Adipose tissue (tissue), 3 donors: ENCODE data around the gene ZNF70. TPM values are rescaled to one million over a fixed set of nuclear protein-coding genes. Genes with fewer than 3 reads are reported as not detected.

Source experiments
- H3K27ac ChIP-seq: one replicate; pipeline ENCODE4 v1.5.1; 2013; ENCODE audit warnings: low read depth, low read length
- WGBS, 3 donors: extraction: QIAGEN DNeasy Blood & Tissue Kit; methylation state at CpG; one replicate each; pipeline ENCODE4 v1.1.7; 2013; 5-methylcytosine and 5-hydroxymethylcytosine counted together
- polyA plus RNA-seq, 3 donors: library from polyadenylated mRNA; stranded (reverse); fragments of 200-250 nt; gene quantifications; one replicate each; pipeline ENCODE4 v1.2.3, GENCODE V29; 2013
- donor health status: healthy with polysubstance abuse.
- donor health status: Bipolar disorder and iron deficiency.
- donor health status: healthy.

The ZNF70 gene
- polyA plus RNA-seq, 3 donors: 0.71 to 1.3 (median 1.0) TPM

DNA sequence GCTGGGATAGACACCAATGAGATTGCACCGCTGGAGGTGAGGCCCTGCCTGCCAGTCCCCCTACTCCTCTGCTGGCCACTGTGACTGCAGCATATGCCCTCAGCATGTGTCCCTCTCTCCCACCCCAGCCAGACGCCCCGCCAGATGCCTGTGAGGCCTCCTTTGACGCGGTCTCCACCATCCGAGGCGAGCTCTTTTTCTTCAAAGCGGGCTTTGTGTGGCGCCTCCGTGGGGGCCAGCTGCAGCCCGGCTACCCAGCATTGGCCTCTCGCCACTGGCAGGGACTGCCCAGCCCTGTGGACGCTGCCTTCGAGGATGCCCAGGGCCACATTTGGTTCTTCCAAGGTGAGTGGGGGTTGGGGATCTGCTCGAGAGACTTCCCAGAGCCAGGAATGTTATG lies 30.2 kb upstream of the ZNF70 start:
- no peak overlapping the region for H3K27ac ChIP-seq
- 82 to 92% (median 85%) methylated on average over 15 of the region's 15 CpGs for WGBS, 3 donors

DNA sequence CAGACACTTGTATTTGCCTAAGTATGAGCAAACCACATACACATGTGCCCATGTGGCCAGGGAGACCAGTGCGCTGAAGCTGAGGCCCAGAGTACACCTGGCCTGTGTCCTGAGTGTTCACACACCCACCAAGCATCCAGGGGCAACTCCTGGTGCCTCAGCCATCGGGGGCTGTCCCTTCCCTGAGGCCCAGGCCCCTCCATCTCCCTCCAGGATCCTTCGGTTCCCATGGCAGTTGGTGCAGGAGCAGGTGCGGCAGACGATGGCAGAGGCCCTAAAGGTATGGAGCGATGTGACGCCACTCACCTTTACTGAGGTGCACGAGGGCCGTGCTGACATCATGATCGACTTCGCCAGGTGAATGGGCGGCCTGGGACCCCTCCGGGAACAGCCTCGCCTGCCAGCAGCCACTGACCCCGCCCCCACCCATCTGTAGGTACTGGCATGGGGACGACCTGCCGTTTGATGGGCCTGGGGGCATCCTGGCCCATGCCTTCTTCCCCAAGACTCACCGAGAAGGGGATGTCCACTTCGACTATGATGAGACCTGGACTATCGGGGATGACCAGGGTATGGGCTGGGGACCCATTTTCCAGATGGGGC lies 29.3 kb upstream of the ZNF70 start:
- 90 to 94% (median 92%) methylated on average over 20 of the region's 20 CpGs for WGBS, 3 donors
- no peak overlapping the region for H3K27ac ChIP-seq

DNA sequence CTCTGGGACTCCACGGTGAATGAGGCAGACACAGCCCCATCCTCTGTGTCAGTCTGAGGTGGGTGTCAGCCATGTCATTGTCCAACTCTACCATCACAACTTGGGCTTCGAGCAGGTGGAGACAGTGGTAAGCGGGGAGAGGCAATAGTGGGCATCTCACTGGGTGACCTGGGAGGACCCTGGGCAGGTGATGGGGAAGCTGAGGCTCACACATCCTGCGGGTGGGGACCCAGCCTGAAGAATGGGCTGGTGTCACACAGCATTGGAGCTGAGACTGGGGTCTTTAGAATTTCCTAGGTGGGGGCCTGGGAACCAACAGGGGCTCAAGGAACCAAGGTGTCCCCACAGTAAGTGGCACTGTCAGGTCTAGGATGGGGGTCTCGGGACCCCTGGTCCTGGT lies 28.8 kb upstream of the ZNF70 start:
- no peak overlapping the region for H3K27ac ChIP-seq
- 88 to 95% (median 93%) methylated on average over 5 of the region's 5 CpGs for WGBS, 3 donors

DNA sequence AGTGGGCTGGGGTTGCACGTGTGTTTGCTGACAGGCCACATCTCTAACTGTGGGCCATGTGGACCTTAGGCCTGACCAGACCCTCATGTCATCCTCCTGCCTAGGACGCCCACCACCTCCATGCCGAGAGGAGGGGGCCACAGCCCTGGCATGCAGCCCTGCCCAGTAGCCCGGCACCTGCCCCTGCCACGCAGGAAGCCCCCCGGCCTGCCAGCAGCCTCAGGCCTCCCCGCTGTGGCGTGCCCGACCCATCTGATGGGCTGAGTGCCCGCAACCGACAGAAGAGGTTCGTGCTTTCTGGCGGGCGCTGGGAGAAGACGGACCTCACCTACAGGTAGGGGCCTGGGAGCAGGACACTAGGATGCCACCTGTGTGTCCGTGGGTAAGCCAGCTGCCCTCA lies 28.2 kb upstream of the ZNF70 start:
- no peak overlapping the region for H3K27ac ChIP-seq
- WGBS, 3 donors: 87 to 95% (median 91%) methylated on average over 16 of the region's 16 CpGs

DNA sequence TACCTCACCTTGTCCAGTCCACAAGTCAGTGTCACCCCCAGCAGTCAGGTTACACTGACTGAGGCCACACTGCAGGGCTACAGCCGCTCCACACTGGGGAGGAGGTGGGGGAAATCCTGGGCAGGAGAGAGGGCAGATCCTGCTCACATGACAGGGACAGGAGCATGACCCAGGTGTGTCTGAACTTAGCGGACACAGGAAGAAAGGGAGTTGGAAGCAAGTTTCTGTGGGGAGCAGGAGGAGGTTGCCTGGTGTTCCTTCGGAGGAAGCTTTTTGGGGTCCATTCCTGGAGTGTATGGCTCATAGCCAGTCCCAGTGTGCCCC lies 27.6 kb upstream of the ZNF70 start:
- no peak overlapping the region for H3K27ac ChIP-seq
- WGBS, 3 donors: 82 to 86% (median 86%) methylated on average over 3 of the region's 3 CpGs

DNA sequence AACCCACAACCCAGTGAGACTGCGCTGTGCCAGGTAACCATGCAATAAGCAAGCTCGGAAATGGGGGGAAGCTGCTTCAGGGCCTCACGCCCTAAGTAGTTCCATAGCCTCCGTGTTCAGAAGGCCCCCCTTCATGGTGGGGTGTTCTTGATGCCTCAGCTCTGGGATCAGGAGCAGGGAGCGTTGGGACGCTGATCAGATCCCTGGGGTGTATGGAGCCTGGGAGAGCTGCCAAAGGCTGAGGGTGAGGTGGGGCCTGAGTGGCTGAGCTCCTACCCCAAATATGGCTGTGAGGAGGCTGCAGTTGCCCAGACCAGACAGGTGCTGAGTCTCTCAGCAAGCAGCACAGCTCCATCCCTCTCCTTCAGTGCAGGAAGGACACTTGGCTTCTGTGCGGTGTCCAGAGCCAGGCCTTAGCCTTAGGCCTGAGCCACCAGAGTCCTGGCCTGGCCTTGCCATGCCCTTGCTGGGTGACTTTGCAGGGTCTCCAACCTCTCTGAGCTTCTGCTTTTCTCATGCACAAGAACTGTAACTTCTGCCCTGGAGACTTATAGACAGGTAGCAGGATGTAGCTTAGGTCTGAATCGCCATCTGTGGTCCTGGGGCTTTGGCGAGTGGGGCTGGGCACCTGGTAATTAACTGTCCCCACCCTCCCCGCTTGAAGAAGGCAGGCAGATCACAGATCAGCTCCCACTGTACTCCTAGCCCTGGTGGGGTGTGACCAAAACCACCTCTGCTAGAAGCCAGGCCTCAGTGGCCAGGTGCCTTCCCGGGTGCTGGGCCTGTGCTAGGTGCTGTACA lies 27.1 kb upstream of the ZNF70 start:
- 85 to 91% (median 87%) methylated on average over 11 of the region's 11 CpGs for WGBS, 3 donors

DNA sequence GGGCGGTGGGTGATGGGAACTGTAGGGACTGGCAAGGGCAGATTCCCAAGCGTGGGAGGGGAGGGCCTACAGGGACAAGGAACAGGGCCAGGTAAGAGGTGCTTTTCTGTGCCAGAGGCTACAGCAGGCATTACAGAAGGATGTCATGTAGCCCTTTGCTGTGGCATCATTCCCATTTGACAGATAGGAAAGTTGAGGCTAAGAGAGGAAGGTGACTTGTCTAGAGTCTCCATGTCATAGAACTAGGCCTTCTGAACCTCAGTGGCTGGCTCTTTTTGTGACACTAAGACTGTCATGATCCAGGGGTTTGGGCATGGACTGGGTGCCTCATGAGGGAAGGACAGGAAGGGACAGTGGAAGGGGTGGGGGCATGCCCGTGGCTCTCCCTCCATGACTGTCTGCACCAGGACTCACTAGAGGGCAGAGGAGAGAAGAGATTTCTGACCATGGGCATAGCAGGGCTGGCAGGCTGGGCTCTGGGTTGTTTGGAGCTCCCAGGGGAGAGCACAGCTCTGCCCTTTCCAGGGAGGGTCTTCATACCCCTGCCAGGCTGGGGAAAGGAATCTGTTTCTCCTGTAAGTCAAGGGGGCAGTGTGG lies 25.0 kb upstream of the ZNF70 start:
- no peak overlapping the region for H3K27ac ChIP-seq
- WGBS, 3 donors: 73 to 84% (median 77%) methylated on average over 3 of the region's 3 CpGs

More for the DNA sequence above, 27.1 kb upstream of the ZNF70 start:
- no peak overlapping the region for H3K27ac ChIP-seq

DNA sequence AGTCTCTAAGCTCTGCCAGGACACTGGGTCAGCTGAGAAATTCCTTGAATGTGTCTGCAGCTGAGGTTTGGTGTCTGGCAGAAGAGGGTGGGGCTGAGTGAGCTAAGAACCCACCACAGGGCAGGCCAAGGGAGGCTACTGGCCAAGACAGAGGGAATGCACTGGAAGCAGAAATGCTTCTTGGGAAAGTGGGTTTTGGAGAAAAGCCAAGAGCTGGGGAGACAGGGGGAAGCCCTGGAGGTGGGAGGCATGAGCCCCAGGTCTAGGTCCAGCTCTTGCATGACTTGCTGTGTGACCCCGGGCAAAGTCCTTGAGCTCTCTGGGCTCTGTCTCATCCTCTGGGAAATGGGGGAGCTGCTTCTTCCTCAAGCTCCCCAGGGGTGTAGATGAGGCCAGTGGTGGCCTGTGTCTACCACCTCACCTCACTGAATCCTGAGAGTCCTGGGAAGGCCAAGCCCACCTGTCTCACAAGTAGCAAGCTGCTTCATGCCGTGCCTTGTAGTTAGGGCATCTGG lies 24.1 kb upstream of the ZNF70 start:
- H3K27ac ChIP-seq: no peak overlapping the region
- 81 to 85% (median 82%) methylated on average over 2 of the region's 2 CpGs for WGBS, 3 donors

DNA sequence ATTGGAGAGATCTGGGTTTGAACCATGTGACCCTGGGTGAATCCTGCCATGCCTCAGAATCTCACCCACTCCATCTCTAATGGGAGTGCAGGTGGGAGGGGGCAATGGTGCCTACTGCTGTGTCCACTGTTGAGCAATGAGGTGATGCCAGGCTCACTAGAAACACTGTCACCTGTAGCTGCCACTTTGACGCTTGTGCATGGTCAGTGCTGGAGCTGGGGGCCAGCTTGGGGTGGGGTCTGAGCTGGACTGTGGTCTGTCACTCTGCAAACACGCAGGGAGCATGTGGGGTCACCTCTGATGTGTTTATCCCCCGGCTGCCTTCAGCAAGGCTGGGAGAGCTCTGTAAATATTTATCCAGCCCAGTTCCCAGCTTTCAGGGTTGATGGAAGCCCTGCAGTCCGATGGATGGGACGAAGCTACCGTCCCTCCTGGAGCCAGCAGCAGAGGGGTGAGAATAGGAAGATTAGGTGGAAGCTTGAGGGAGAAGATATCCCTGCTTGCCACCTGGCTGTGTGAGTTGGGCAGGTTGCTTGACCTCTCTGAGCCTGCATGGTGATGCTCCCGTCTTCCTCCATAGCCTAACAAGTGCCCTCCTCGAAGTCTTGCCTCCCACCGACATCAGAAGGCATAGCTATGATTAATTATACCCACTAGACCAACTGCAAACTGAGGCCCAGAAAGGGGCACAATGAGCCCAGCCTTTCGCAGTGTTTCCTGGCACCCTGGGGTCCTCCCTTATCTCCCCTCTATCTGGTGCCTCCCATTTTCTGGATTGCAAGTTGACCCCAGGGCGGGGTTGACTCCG lies 23.4 kb upstream of the ZNF70 start:
- no peak overlapping the region for H3K27ac ChIP-seq
- WGBS, 3 donors: 60 to 77% (median 67%) methylated on average over 12 of the region's 12 CpGs

DNA sequence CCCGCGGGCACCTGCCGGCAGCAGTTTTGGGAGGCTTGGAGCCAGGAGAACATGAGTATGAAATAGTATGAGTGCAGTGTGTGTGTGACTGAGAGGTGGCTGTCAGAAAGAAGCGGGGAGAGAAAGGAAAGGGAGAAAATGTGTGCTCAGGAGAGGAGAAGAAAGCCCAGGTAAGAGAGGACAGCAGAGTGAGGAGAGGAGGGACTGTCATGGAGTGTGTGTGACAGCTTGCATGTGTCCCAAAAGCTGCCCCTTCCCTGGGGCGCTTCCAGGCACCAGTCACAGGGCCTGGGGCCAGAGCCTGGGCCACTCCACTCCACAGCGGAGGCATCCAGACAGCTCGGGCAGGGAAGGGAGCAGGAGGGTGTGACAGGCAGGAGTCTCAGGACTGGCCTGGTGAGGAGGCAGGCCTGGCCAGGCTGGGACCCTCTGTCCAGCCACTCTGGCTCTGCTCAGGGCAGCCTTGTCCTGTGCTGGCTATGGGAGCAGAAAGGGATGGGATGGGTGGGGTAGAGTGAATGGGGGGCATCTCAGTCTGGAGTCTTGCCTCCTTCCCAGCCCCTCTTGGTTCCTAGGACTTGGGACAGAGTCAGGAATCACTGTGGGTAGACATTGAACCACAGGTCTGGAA lies 22.7 kb upstream of the ZNF70 start:
- H3K27ac ChIP-seq: no peak overlapping the region
- 73 to 84% (median 75%) methylated on average over 7 of the region's 7 CpGs for WGBS, 3 donors

DNA sequence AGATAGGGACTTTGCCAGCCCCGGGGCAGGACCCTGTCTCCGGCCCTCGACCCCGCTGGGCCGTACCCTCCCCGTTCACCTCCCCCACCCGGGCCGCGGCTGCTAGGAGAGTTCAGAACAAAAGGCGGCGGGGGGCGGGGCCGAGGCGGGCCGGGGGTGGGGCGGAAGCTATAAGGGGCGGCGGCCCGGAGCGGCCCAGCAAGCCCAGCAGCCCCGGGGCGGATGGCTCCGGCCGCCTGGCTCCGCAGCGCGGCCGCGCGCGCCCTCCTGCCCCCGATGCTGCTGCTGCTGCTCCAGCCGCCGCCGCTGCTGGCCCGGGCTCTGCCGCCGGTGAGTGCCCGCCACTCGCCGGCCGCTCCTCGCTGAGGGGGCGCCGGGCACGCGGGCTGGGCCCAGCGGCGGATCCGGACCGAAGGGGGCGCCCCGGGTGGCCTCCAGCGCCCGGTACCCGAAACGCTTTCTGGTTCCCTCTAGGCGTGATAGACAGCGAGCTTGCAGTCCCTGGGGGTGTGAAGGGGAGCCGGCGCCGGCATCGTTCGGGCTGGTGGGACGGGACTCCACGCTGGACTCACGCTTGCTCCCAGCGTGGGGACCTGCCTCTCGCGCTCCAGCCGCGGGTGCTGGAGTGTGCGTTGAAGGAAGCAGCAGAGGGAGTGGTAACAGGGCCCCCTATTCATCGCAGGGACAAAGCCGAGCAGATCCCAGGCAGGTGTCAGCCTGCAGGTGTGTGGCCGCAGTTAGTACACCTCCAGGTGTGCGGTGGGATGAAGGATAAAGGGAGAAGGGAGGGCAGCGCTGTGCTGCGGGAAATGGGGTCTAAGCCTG lies 21.9 kb upstream of the ZNF70 start, which contains the start of gene MMP11:
Gene MMP11, plus strand, starts transcription at position 201 of the 825 bp plus-strand sequence. Its CDS starts 22 bp downstream, at position 223.
- 7 to 8% (median 7%) methylated on average over 59 to 79 of the region's 79 CpGs for WGBS, 3 donors
- no peak within 1 kb of the TSS for H3K27ac ChIP-seq

DNA sequence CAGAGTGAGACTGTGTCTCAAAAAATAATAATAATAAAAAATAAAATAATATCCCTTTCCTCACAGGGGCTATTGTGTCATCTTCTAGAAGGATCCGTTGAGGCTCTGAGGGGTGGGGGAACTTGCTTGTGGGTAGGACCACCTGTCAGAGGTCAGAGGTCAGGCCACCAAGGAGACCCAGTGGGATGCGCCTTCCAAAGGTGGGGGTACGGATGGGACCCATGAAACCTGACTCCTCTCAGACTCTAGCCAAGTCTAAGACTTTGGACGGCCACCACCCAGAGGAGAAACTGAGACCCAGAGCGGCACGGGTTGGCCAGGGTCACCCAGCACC lies 21.4 kb upstream of the ZNF70 start:
- H3K27ac ChIP-seq: no peak overlapping the region
- 12 to 24% (median 19%) methylated on average over 5 to 6 of the region's 6 CpGs for WGBS, 3 donors

DNA sequence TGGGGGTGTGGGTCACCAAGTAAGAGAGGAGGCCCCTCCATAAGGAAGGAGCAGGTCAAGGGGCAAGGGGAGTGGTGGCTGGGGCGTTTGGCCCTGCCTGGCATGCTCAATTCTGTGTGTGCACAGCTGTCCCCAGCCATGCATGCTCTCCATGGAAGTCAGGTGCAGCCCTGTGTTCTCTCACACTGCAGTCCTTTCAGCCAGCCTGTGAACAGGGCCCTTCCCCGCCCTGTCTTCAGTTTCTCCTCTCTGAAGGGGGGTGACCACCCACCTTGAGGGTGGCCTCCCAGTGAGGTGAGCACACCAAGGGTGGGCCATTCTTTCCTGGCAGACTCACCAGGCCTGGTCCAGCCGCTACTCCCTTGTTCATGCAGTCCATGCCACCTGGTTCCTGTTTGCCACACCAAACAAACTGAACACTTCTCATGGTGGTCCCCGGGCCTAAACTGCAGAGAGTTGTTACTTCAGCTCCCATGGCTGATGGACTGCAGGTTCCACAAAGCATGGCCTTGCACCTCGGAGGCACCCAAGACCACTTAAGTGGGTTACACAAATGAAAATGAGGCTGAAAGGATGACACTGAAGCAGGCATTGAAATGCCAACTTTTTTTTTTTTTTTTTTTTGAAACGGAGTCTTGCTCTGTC lies 18.5 kb upstream of the ZNF70 start:
- 64 to 69% (median 69%) methylated on average over 6 of the region's 6 CpGs for WGBS, 3 donors
- H3K27ac ChIP-seq: no peak overlapping the region

DNA sequence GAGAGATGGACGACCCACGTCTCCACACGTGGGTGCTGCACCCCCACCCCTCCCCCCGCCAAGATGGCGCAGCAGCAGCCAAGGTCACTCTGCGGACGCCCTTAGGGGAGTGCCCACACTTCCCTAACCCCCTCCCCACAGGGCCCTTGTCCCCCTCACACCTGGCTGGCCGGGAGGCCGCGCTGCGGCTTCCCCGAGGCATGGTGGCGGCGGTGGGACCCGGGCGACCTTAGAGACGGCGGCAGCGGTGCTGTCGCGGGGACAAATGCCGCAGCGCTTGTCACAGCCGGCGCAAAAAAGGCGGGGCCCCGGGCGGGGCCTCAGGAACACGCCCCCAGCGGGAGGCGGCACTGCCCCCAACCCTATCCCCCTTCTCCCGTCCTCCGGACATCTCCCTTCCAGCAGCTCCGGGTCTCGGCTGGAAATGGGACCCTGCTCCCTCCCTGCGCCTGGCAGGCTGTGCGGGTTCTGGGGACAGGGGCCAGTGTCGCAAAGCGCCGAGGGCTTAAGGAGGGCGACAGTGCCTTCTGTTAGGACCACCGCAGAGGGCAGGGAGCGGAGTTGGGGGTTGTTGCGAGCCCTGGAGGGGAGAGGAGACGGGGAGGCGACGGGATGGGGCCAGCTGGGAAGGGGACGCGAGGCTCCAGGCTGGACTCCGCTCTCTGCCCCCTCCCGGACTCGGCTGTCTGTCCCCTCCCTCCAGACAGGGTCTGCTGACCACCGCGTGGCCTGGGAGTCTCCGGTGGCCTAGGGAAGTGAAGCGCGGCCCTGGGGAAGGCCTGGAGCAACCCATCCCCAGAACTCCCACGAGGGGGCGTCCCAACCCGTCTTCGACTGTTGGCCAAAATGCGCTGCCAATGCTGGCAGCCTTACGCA lies 17.0 kb upstream of the ZNF70 start, which contains the start of gene CHCHD10:
Gene CHCHD10, minus strand, starts transcription at position 300 of the 876 bp plus-strand sequence. Its CDS starts 98 bp downstream, at position 202.
- no peak within 1 kb of the TSS for H3K27ac ChIP-seq
- whole genome bisulfite sequencing, 3 donors: 0 to 2% (median 1%) methylated on average over 50 to 63 of the region's 63 CpGs

DNA sequence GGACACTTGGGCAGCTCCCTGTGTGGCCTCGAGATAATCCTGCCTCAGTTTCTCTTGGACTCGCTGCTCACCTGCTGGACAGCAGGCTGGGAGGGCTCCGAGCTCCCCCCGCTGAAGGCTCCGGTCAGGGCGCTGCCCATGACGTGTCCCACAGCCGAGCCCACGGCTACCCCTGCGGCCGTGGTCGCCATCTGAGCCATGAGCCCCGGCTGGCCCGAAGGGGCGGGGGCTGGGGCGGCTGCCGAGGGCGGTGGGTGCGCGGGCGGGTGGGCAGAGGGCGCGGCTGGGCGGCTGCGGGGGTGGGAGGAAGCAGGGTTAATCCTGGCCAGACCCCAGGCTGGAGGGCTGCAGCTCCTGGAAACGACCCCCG lies 16.4 kb upstream of the ZNF70 start:
- no peak overlapping the region for H3K27ac ChIP-seq
- 9 to 13% (median 11%) methylated on average over 20 to 27 of the region's 27 CpGs for WGBS, 3 donors
